Measurements from ENCODE around the gene SRRD. TPM values are rescaled to one million over a fixed set of nuclear protein-coding genes. Genes with fewer than 3 reads are reported as not detected.

The SRRD gene
- total and polyA plus RNA-seq, 2 donors from 2014 or later, result 20.3 to 22.8 TPM

DNA sequence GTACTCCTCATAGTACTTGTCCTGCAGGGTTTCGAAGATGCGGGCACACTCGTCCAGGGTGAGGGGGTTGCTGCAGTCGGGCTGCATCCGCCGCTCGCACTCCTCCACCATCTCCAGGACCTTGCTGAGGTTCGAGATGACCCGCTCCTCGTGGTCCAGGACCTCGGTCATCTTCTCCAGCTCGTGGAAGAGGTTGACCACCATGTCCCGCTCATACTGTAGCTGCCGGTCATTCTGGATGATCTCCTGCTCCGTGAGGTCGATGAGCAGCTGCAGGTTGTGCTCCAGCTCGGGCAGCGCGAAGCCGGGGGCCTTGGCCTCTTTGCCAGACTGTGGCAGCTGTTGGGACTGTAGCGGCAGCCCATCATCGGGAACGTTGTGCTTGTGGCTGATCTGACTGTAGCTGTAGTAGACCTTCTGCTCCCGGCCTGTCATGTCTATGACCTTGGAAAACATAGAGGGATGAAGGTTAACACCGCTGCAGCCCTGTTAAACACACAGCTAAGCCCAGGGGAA, 15.6 kb downstream of the SRRD start:
- peaks cover 0 to 4% (median 0%) of the 10 kb centered on the region in 3 donors for H3K4me1 ChIP-seq (ENCODE audit: control insufficient read depth in 2 of 3, insufficient read depth in 2 of 3, low read depth in 1 of 3, low read length in 3 of 3)
- H3K9me3 ChIP-seq (ENCODE audit: control insufficient read depth in 2 of 3, insufficient read depth in 1 of 3, low read length in 3 of 3), result no peaks in the 10 kb centered on the region
- DNase-seq (no peak), FAIRE-seq (no peak)
- H3K9ac ChIP-seq (ENCODE audit: low read length in 3 of 3), result no peak overlapping the region
- H3K36me3 ChIP-seq (ENCODE audit: control insufficient read depth in 2 of 3, insufficient read depth in 3 of 3, low read length in 3 of 3), result peaks cover 20 to 79% (median 45%) of the 10 kb centered on the region in 3 donors
- intact Hi-C loops (cut with DNase I), result no loop called here
- no peak overlapping the region for H3K4me3 ChIP-seq (ENCODE audit: low read length in 3 of 3)
- no peaks in the 10 kb centered on the region for H3K27me3 ChIP-seq (ENCODE audit: control insufficient read depth, insufficient read depth, low read length)
- no peak overlapping the region for H3K27ac ChIP-seq (ENCODE audit: low read depth in 2 of 2, low read length in 2 of 2)
- TF ChIP-seq, protein P1, sequence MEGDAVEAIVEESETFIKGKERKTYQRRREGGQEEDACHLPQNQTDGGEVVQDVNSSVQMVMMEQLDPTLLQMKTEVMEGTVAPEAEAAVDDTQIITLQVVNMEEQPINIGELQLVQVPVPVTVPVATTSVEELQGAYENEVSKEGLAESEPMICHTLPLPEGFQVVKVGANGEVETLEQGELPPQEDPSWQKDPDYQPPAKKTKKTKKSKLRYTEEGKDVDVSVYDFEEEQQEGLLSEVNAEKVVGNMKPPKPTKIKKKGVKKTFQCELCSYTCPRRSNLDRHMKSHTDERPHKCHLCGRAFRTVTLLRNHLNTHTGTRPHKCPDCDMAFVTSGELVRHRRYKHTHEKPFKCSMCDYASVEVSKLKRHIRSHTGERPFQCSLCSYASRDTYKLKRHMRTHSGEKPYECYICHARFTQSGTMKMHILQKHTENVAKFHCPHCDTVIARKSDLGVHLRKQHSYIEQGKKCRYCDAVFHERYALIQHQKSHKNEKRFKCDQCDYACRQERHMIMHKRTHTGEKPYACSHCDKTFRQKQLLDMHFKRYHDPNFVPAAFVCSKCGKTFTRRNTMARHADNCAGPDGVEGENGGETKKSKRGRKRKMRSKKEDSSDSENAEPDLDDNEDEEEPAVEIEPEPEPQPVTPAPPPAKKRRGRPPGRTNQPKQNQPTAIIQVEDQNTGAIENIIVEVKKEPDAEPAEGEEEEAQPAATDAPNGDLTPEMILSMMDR (IDR thresholded peaks at IDR 0.05; ENCODE audit: borderline replicate concordance, extremely low read depth, insufficient read depth), result no peak

DNA sequence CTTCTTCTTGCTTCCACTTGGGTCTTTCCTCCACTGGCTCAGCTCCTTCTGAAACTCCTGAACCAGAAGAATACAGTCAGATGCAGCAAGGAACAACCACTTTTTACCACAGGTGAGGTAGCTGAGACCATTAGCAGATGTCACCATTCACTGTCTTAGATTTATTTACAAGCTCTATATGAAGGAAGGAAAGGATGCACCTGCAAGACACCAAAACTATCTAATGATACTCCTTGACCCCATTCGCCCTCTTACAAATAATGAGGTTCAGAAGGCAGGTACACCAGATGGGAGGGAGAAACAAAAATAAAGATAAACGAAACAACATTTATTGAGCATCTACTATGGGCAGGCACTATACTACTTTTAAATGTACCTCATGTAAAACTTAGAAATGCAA, 18.3 kb downstream of the SRRD start:
- H3K27ac ChIP-seq (ENCODE audit: low read depth in 2 of 2, low read length in 2 of 2), result no peak overlapping the region
- no peaks in the 10 kb centered on the region for H3K27me3 ChIP-seq (ENCODE audit: control insufficient read depth, insufficient read depth, low read length)
- H3K9ac ChIP-seq (ENCODE audit: low read length in 3 of 3), result no peak overlapping the region
- H3K4me1 ChIP-seq (ENCODE audit: control insufficient read depth in 2 of 3, insufficient read depth in 2 of 3, low read depth in 1 of 3, low read length in 3 of 3), result peaks cover 0 to 4% (median 0%) of the 10 kb centered on the region in 3 donors
- no peak for DNase-seq
- FAIRE-seq, result no peak
- no peaks in the 10 kb centered on the region for H3K9me3 ChIP-seq (ENCODE audit: control insufficient read depth in 2 of 3, insufficient read depth in 1 of 3, low read length in 3 of 3)
- TF ChIP-seq, protein P1 (IDR thresholded peaks at IDR 0.05; ENCODE audit: borderline replicate concordance, extremely low read depth, insufficient read depth), result no peak
- intact Hi-C loops (cut with DNase I), result no loop called here
- no peak overlapping the region for H3K4me3 ChIP-seq (ENCODE audit: low read length in 3 of 3)
- peaks cover 19 to 80% (median 41%) of the 10 kb centered on the region in 3 donors for H3K36me3 ChIP-seq (ENCODE audit: control insufficient read depth in 2 of 3, insufficient read depth in 3 of 3, low read length in 3 of 3)

DNA sequence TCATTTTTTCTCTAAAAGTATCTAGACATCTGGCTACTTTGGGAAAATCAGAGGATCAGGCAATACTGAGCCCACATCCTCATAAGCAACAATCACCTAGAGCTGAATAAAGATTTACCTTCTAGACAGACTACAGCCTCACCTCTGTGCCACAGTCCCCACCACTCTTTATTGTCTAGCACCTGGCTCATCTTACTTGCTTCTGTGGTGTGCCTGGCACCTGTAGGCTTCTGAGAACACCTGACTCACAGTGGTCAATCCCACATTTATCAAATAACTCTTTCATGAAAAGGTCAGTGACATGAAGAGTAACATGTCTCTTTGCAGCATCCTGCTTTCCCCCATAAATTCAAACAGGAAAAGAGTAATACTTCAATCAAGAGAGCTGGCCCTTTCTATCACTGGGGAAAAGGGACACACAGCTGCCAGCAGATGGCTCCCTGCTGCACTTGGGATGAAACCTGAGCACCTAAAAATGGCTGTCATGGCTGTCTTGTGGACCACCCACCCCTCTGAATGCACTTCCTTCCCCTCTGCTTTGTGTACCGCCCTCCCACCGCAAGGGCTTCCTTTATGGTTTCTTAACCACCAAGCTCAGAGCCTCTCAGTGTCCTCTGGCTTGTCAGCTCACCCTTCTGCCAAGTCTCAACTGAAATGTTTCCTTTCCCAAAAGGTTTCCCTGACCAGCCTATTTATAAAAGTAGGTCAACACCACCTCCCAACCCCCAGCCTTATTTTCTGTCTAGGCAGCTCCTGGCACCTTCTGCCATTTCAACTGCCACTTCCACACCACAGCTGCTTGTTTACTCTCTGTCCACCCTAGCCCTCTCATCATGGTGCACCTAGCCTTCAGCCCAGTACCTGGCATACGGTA, 19.2 kb downstream of the SRRD start:
- H3K36me3 ChIP-seq (ENCODE audit: control insufficient read depth in 2 of 3, insufficient read depth in 3 of 3, low read length in 3 of 3), result peaks cover 19 to 79% (median 38%) of the 10 kb centered on the region in 3 donors
- FAIRE-seq (no peak), DNase-seq (peak in 3 of 5 donors; percentile 40 to 70 (median 45))
- H3K27me3 ChIP-seq (ENCODE audit: control insufficient read depth, insufficient read depth, low read length), result no peaks in the 10 kb centered on the region
- no peak overlapping the region for H3K9ac ChIP-seq (ENCODE audit: low read length in 3 of 3)
- intact Hi-C loops (cut with DNase I), result no loop called here
- H3K9me3 ChIP-seq (ENCODE audit: control insufficient read depth in 2 of 3, insufficient read depth in 1 of 3, low read length in 3 of 3), result no peaks in the 10 kb centered on the region
- peak overlapping the region in 1 of 2 donors; percentile 1 for H3K27ac ChIP-seq (ENCODE audit: low read depth in 2 of 2, low read length in 2 of 2)
- TF ChIP-seq, protein P1 (IDR thresholded peaks at IDR 0.05; ENCODE audit: borderline replicate concordance, extremely low read depth, insufficient read depth), result peak; percentile 47
- no peak overlapping the region for H3K4me3 ChIP-seq (ENCODE audit: low read length in 3 of 3)
- peaks cover 0 to 4% (median 0%) of the 10 kb centered on the region in 3 donors for H3K4me1 ChIP-seq (ENCODE audit: control insufficient read depth in 2 of 3, insufficient read depth in 2 of 3, low read depth in 1 of 3, low read length in 3 of 3)

Data from kidney (tissue), 14 donors.